NCI-H526 treated with DMSO at 0.1 percent for 48 hours (cell line): Measurements from ENCODE around the gene LYL1.

ENCODE experiments used
- DNase-seq: peaks from one replicate; lab custom pipeline; 2025; lab: John Stamatoyannopoulos, UW

LYL1 gene

GRCh38 chr19:13056052-13056660 lies 46.5 kb downstream of the LYL1 start:
- DNase-seq = no peak

DNA sequence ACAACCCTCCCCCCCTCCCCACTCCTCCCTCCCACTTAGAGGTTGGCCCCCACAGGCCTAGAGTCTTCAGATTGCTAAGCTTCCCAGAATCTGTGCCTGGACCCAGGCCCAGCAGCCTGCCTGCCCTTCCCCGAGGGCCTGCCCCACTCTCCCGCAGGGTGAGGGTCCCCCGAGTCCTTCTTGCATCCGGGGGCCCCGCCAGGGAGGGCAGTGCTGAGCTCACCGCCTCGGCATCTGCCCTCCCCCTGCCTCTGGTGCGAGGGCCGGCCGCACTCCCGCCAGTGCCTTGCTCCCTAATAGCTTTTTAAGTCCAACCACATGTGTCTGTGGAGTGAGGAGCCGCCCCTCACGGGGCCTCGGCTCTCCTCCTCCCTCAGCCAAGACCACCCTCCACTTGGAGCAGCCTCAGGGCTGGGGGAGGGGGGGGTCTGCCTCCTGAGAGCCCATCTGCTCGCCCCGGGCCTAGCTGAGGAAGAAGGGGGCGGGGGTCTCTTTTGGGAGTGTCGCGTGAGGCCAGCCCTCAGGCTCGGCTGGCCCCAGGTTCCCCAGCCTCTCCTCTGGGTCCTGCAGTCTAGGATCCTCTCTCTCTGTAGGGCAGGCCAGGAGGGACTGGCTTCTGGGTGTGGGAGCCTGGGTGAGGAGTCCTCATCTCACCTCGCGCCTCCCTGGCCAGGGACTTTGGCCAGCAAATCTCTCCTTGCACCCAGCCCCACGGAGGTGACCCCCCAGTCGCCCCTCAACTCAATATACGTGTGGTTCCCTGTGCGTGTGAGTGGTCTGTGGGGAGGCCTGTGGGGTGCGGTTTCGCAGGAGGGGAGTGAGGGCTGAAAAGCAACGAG lies 47.2 kb downstream of the LYL1 start:
- no peak for DNase-seq

DNA sequence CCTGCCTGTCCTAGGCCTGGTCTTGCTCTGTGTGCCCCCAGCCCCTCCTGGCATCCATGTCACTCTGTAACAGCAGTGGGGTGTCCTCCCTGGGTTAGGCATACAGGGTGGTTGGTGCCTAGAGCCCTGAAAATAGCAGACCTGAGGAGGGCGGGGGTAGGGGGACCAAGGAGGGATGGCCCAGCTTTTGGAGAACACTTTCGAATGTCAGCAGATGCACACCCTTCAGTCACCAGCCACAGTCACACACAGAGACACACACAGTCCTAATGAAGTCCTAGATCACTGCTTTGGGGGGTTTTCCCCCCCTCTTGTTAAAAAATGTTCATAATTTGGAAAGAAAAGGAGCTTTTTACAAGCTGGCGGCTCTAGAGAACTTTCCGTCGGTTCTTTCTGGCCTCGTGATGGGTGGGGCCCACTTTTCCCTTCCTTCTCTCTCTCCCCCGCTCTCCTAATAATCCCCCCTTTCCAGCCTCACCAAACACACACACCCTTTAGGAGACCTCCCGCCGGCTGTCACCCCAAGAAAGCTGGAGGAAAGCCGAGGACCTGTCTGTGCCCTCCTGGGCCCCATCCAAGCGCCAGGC lies 47.9 kb downstream of the LYL1 start:
- DNase-seq = no peak

DNA sequence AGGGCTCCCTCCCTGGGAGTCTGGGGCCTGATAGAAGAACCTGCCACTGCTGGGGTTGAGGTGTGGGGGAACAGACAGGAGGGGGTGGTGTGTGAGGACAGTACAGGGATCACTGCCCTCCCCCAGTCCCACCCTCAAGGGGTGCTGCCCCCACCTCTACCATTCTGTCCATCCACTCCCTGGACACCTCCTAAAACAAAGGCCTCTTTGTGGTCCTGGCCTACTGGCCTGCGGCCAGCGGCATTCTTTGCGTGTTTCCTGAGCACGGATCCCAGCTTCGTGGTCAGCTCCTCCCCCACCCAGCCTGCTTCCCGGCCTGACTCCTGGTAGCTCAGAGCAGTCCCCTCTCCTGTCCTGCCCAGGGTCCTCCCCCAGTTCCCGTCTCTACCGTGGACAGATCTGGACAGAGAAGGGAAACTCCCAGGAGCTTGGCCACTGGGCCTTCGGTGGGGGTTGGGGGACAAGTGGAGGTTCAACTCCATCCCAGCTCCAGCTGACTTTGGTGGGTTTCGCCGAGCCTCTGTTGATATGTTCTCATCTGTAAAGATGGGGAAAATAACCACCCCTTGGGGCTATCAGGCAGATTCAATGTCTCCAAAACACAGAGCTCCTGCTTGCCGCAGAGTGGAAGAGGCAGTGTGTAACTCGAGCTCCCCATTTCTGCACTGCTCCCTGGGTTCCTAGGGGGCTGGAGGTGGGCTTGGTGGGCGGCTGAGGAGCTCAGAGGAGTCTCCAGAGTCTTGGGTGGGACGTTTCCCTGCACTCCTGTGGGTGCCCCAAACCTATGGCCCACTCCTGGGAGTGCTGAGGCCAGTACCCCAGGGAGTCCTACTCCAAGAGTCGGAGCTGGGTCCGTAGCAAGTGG lies 48.7 kb downstream of the LYL1 start:
- DNase-seq = no peak

DNA sequence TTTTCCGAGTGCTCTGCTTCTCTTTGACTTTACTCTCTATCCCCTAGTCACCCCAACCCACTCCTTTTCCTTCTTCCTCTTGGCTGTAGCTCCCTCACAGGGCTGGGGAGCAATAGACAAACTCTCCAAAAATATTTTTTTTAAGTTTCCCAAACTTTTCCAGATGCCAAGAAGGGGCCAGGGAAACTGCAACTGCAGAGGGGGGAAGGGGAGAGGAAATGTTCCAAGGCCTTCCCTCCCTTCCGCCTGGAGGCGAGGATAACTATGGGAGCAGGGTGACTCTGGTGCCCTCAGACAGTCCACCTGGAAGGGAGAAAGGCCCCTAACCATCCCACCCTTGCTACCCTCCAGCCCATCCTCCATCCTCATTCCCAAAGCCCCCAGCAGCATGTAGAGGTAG lies 49.4 kb downstream of the LYL1 start:
- no peak for DNase-seq

GRCh38 chr19:13052447-13053175 lies 50.0 kb downstream of the LYL1 start:
- no peak for DNase-seq

GRCh38 chr19:13051557-13052165 lies 51.0 kb downstream of the LYL1 start:
- DNase-seq = peak; percentile 19

DNA sequence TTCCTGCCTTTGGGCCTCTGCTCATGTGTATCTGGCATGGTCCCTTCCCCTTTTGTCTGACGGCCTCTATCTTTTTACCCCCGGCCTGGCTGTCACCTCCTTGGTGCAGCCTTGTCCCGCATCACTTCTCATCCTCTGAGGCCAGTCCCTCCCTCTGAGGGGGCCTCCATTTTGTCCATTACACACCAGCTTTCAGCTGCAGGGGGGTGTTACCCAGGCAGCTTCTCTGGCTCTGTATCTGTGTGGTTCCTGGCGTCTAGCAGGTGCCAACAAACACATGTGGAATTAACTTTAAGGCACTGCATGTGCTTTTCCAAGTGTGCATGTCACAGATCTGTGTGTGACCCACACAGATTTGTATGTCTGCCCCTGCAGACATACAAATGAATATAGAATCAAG lies 52.4 kb downstream of the LYL1 start:
- DNase-seq = no peak
